H1 (cell line): ENCODE measurements around the gene RNPEPL1. TPM values are rescaled to one million over a fixed set of nuclear protein-coding genes. Genes with fewer than 3 reads are reported as not detected.

Source experiments
- CTCF ChIA-PET: fragments of 300-600 bp; sonication (Branson Sonifier 250); formaldehyde crosslinking; loops from one replicate; lab custom pipeline; 2021; ENCODE audit not compliant: partially characterized antibody; lab: Charles Lee
- POLR2A ChIA-PET: fragments of 300-600 bp; sonication (Branson Sonifier 250); formaldehyde crosslinking; loops from one replicate; lab custom pipeline; 2021; ENCODE audit warnings: inconsistent platforms; ENCODE audit not compliant: partially characterized antibody; lab: Charles Lee
- DNase-seq, 2 experiments: peaks; one replicate each; pipeline versions ENCODE4 v3.0.0 to v3.0.0-alpha.2; 2010 to 2022; ENCODE audit warnings: low spot score in 2 of 2, low read depth in 1 of 2, mixed read lengths in 1 of 2
- FAIRE-seq: peaks from 2 replicates; lab custom pipeline; 2011; peaks lifted over from hg19 to GRCh38; lab: Jason Lieb, UNC
- H2AFZ ChIP-seq: 2 replicates; pipeline ENCODE4 v1.8.1; 2012; ENCODE audit warnings: low read length, inconsistent platforms
- H2AK5ac ChIP-seq: 2 replicates; pipeline ENCODE4 v1.6.1; 2013; ENCODE audit warnings: low read depth, low read length
- H2BK120ac ChIP-seq: replicated peaks from 2 replicates; pipeline ENCODE3; 2013; ENCODE audit warnings: low read depth, low read length, inconsistent platforms
- H2BK12ac ChIP-seq: 2 replicates; pipeline ENCODE4 v1.6.1; 2013; ENCODE audit warnings: low read depth, low read length
- H2BK15ac ChIP-seq: 2 replicates; pipeline ENCODE4 v1.6.1; 2013; ENCODE audit warnings: low read length
- H2BK20ac ChIP-seq: 2 replicates; pipeline ENCODE4 v1.6.1; 2013; ENCODE audit warnings: low read length
- H2BK5ac ChIP-seq: 2 replicates; pipeline ENCODE4 v1.6.1; 2013; ENCODE audit warnings: low read depth, low read length
- H3K14ac ChIP-seq: 2 replicates; pipeline ENCODE4 v1.6.1; 2013; ENCODE audit warnings: inconsistent platforms; ENCODE audit not compliant: insufficient read length
- H3K18ac ChIP-seq: 2 replicates; pipeline ENCODE4 v1.6.1; 2013; ENCODE audit warnings: low read length; ENCODE audit errors: extremely low read depth
- H3K23ac ChIP-seq: 2 replicates; pipeline ENCODE4 v1.6.1; 2013; ENCODE audit warnings: inconsistent platforms; ENCODE audit not compliant: insufficient read length
- H3K23me2 ChIP-seq: 2 replicates; pipeline ENCODE4 v1.6.1; 2013; ENCODE audit warnings: low read depth, low read length
- H3K27ac ChIP-seq: 2 replicates; pipeline ENCODE4 v1.6.1; 2011; ENCODE audit warnings: low read depth, low read length, inconsistent platforms
- H3K27me3 ChIP-seq, 4 experiments: replicated peaks in 1 of 4; 1 replicate in 1 of 4; 2 replicates in 3 of 4; pipeline versions ENCODE4 v1.6.1 to v1.8.1; 2011 to 2013; ENCODE audit warnings: low read length in 3 of 4, mild to moderate bottlenecking in 3 of 4, inconsistent platforms in 2 of 4, mixed read lengths in 2 of 4, moderate library complexity in 1 of 4; ENCODE audit not compliant: control insufficient read depth in 3 of 4, insufficient read depth in 3 of 4; ENCODE audit errors: extremely low read depth in 1 of 4
- H3K36me3 ChIP-seq, 4 experiments: 2 replicates each; pipeline versions ENCODE4 v1.6.1 to v1.8.1; 2011 to 2013; ENCODE audit warnings: mild to moderate bottlenecking in 4 of 4, low read length in 3 of 4, moderate library complexity in 2 of 4, control low read depth in 1 of 4, inconsistent platforms in 1 of 4; ENCODE audit not compliant: insufficient read depth in 4 of 4, control insufficient read depth in 2 of 4
- H3K4ac ChIP-seq: replicated peaks from 2 replicates; pipeline ENCODE3; 2013; ENCODE audit warnings: low read length, low read depth, mixed read lengths, inconsistent platforms; ENCODE audit not compliant: insufficient read length
- H3K4me1 ChIP-seq, 4 experiments: replicated peaks in 1 of 4; 1 replicate in 1 of 4; 2 replicates in 3 of 4; pipeline versions ENCODE4 v1.6.1 to v1.8.1; 2011 to 2013; ENCODE audit warnings: low read length in 3 of 4, inconsistent platforms in 2 of 4, mixed read lengths in 1 of 4; ENCODE audit not compliant: insufficient read depth in 4 of 4, control insufficient read depth in 3 of 4
- H3K4me2 ChIP-seq, 2 experiments: 2 replicates each; pipeline versions ENCODE4 v1.6.1 to v1.8.1; 2011 to 2013; ENCODE audit warnings: low read depth in 2 of 2, low read length in 2 of 2, control low read depth in 1 of 2, inconsistent platforms in 1 of 2, mild to moderate bottlenecking in 1 of 2; ENCODE audit not compliant: insufficient read depth in 1 of 2
- H3K4me3 ChIP-seq, 4 experiments: fragments of 200-600, 300-600 bp in 1 of 4; sonication (generic), shearing (Covaris generic), sonication (Bioruptor Twin) in 1 of 4; 2 replicates each; pipeline versions ENCODE4 v1.5.1 to v1.8.1; 2011 to 2016; ENCODE audit warnings: low read length in 4 of 4, low read depth in 3 of 4, control low read depth in 2 of 4, inconsistent platforms in 2 of 4, mild to moderate bottlenecking in 2 of 4, mixed read lengths in 1 of 4, moderate library complexity in 1 of 4; ENCODE audit not compliant: insufficient read depth in 2 of 4; ENCODE audit errors: extremely low read depth in 1 of 4
- H3K56ac ChIP-seq: replicated peaks from 2 replicates; pipeline ENCODE3; 2013; ENCODE audit warnings: low read depth, mild to moderate bottlenecking, mixed read lengths, low read length, inconsistent platforms; ENCODE audit not compliant: insufficient read length
- H3K79me1 ChIP-seq: 2 replicates; pipeline ENCODE4 v1.6.1; 2013; ENCODE audit warnings: low read depth, low read length, control low read depth
- H3K79me2 ChIP-seq, 2 experiments: 2 replicates each; pipeline versions ENCODE4 v1.6.1 to v1.8.1; 2012 to 2013; ENCODE audit warnings: low read length in 2 of 2, mild to moderate bottlenecking in 2 of 2, inconsistent platforms in 1 of 2; ENCODE audit not compliant: insufficient read depth in 2 of 2, control insufficient read depth in 1 of 2
- H3K9ac ChIP-seq, 4 experiments: replicated peaks in 1 of 4; 1 replicate in 1 of 4; 2 replicates in 3 of 4; pipeline versions ENCODE4 v1.6.1 to v1.8.1; 2011 to 2013; ENCODE audit warnings: low read depth in 3 of 4, low read length in 3 of 4, control low read depth in 2 of 4, mild to moderate bottlenecking in 2 of 4, moderate library complexity in 2 of 4, inconsistent platforms in 1 of 4; ENCODE audit errors: extremely low read depth in 1 of 4
- H3K9me3 ChIP-seq, 2 experiments: 2 replicates each; pipeline versions ENCODE4 v1.6.1 to v1.8.1; 2012 to 2013; ENCODE audit warnings: mild to moderate bottlenecking in 2 of 2, moderate library complexity in 2 of 2, control low read depth in 1 of 2, inconsistent platforms in 1 of 2, low read depth in 1 of 2, low read length in 1 of 2, mixed read lengths in 1 of 2; ENCODE audit not compliant: insufficient read depth in 2 of 2
- H4K20me1 ChIP-seq, 2 experiments: replicated peaks in 1 of 2; 2 replicates each; pipeline versions ENCODE3 to v1.8.1; 2011 to 2013; ENCODE audit warnings: inconsistent platforms in 2 of 2, low read length in 2 of 2, mild to moderate bottlenecking in 1 of 2; ENCODE audit not compliant: insufficient read depth in 2 of 2, control insufficient read depth in 1 of 2
- H4K5ac ChIP-seq: 2 replicates; pipeline ENCODE4 v1.6.1; 2013; ENCODE audit warnings: low read length, low read depth, mixed read lengths, inconsistent platforms; ENCODE audit not compliant: insufficient read length
- H4K8ac ChIP-seq: 2 replicates; pipeline ENCODE4 v1.8.0; 2013; ENCODE audit warnings: mild to moderate bottlenecking, moderate library complexity, low read length, inconsistent platforms; ENCODE audit not compliant: insufficient read depth; ENCODE audit errors: extremely low read depth
- H4K91ac ChIP-seq: replicated peaks from 2 replicates; pipeline ENCODE3; 2013; ENCODE audit warnings: low read length, mixed read lengths, inconsistent platforms; ENCODE audit not compliant: insufficient read length
- CREB1 ChIP-seq: IDR thresholded peaks from 2 replicates; pipeline ENCODE4 v1.6.1; 2012; ENCODE audit warnings: inconsistent platforms
- EGR1 ChIP-seq: IDR thresholded peaks from 2 replicates; pipeline ENCODE4 v1.6.1; 2011; ENCODE audit warnings: low read depth, low read length, borderline replicate concordance
- MAX ChIP-seq: IDR thresholded peaks from 2 replicates; pipeline ENCODE4 v1.6.1; 2012; ENCODE audit warnings: inconsistent platforms
- PHF8 ChIP-seq: fragments of 200-600 bp; sonication (generic); conservative IDR thresholded peaks from 2 replicates; pipeline ENCODE4 v1.7.1; 2012; ENCODE audit warnings: low read depth, mild to moderate bottlenecking, inconsistent platforms, low read length, moderate library complexity
- POLR2A ChIP-seq, 2 experiments: IDR thresholded peaks; 1 replicate in 1 of 2; 2 replicates in 1 of 2; pipeline ENCODE4 v1.6.1; 2011; ENCODE audit warnings: low read depth in 2 of 2, low read length in 2 of 2, mild to moderate bottlenecking in 2 of 2; ENCODE audit errors: control extremely low read depth in 1 of 2
- RBBP5 ChIP-seq: IDR thresholded peaks from 2 replicates; pipeline ENCODE4 v1.7.1; 2012; ENCODE audit warnings: low read depth, mild to moderate bottlenecking, inconsistent platforms, low read length, moderate library complexity, borderline replicate concordance
- RFX5 ChIP-seq: IDR thresholded peaks from 2 replicates; pipeline ENCODE4 v1.6.1; 2011; ENCODE audit warnings: low read depth, low read length, improper control_type of control experiment, borderline replicate concordance
- SIRT6 ChIP-seq: IDR thresholded peaks from one replicate; pipeline ENCODE4 v1.7.1; 2012; ENCODE audit warnings: low read length, inconsistent platforms
- TCF12 ChIP-seq: IDR thresholded peaks from 2 replicates; pipeline ENCODE4 v1.6.1; 2011; ENCODE audit warnings: low read depth, mild to moderate bottlenecking, low read length
- USF2 ChIP-seq: IDR thresholded peaks from 2 replicates; pipeline ENCODE4 v1.6.1; 2011; ENCODE audit warnings: low read length, improper control_type of control experiment
- WGBS, 2 experiments: shearing (Covaris generic) in 1 of 2; methylation state at CpG; one replicate each; pipeline versions ENCODE4 v1.1.6 to v1.1.7; 2013 to 2015; ENCODE audit warnings: low lambda C conversion rate in 2 of 2, mixed read lengths in 2 of 2, inconsistent platforms in 1 of 2, low coverage in 1 of 2, missing lambda C conversion rate in 1 of 2; ENCODE audit not compliant: insufficient replicate concordance in 2 of 2, insufficient coverage in 1 of 2, insufficient read length in 1 of 2; ENCODE audit errors: extremely low coverage in 1 of 2, missing lambda C conversion rate in 1 of 2; 5-methylcytosine and 5-hydroxymethylcytosine counted together
- polyA plus RNA-seq, 7 experiments: library from polyadenylated mRNA; depleted of rRNA in 3 of 7; stranded (reverse) in 5 of 7; unstranded in 2 of 7; fragments of >200 nt in 5 of 7; fragments of 200-250 nt in 2 of 7; gene quantifications; 1 replicate in 5 of 7; 2 replicates in 1 of 7; 4 replicates in 1 of 7; pipeline versions ENCODE4 v1.2.1 to v1.2.3, GENCODE V29; 2011 to 2013; ENCODE audit warnings: missing spikeins in 2 of 7, mixed read lengths in 2 of 7
- total RNA-seq: library from RNA; stranded (reverse); fragmentation: NEBNext Ultra II Directional; extraction: Animal tissue kit (Norgen Biotek cat#: 25700); gene quantifications from 2 replicates; pipeline ENCODE4 v1.2.1, GENCODE V29; 2021

The RNPEPL1 gene
- total and polyA plus RNA-seq, 2 of the 8 experiments (the other 6 are each of a cell fraction or from before 2014, with no cell fraction given): 9.0 to 11.3 TPM

- Histone ChIP-seq H3K4me1 (peaks cover 0 to under 1% (median 0%) of the 10 kb centered on the region in 4 experiments; a peak in 1 of 7 replicates), H4K91ac (no peak overlapping the region), H3K79me2 (no peaks in the 10 kb centered on the region), H2BK120ac (no peak overlapping the region), H3K14ac (no peak overlapping the region), H4K5ac (no peak overlapping the region), H3K4ac (no peak overlapping the region), H2BK5ac (no peak overlapping the region), H3K23me2 (peaks cover 7% of the 10 kb centered on the region; the same call in 1 of the 2 replicates), H2AFZ (no peak overlapping the region), H3K27ac (no peak overlapping the region), H4K20me1 (peaks cover 0 to 1% of the 10 kb centered on the region in 2 experiments), H3K9me3 (peaks cover 29 to 66% of the 10 kb centered on the region in 2 experiments), H3K18ac (no peak overlapping the region), H3K56ac (no peak overlapping the region), H2BK15ac (no peak overlapping the region), H3K79me1 (no peaks in the 10 kb centered on the region; the same call in 1 of the 2 replicates), H2BK20ac (no peak overlapping the region), H3K9ac (no peak overlapping the region), H3K36me3 (no peaks in the 10 kb centered on the region; a peak in 1 of 8 replicates), H3K23ac (no peak overlapping the region), H4K8ac (no peak overlapping the region), H3K4me3 (no peak overlapping the region), H3K27me3 (peaks cover 0 to 2% (median under 1%) of the 10 kb centered on the region in 4 experiments; a peak in 3 of 7 replicates), H2BK12ac (no peak overlapping the region), H3K4me2 (no peak overlapping the region), H2AK5ac (no peak overlapping the region)
- WGBS, 2 experiments: 81% methylated on average over 6 of the region's 6 CpGs; no CpG with 5 or more reads in 1 of the 2 experiments
- DNase-seq (peak in 1 of 2 experiments; percentile 13), FAIRE-seq (no peak)
- CTCF ChIA-PET: interaction anchor here (0.5 to 3.4 kb wide), 2 partner anchors 12 to 24 kb away, joined by 3 to 14 read pairs; no protein-coding TSS in a partner anchor
- POLR2A ChIA-PET: no interaction called here
- no peak for TF ChIP-seq MAX
- no peak for TF ChIP-seq PHF8
- no peak for TF ChIP-seq EGR1
- TF ChIP-seq POLR2A (IDR thresholded peaks at IDR 0.05; ENCODE audit: control extremely low read depth in 1 of 2, low read depth in 2 of 2, low read length in 2 of 2): no peak
- no peak for TF ChIP-seq CREB1
- TF ChIP-seq RFX5: no peak
- no peak for TF ChIP-seq RBBP5
- no peak for TF ChIP-seq SIRT6
- TF ChIP-seq TCF12: no peak
- TF ChIP-seq USF2: no peak
Observed at GRCh38 chr2:240525802-240526201, 42.5 kb upstream of the RNPEPL1 start.
